Measurements from ENCODE around the gene PRKG1.

DNA sequence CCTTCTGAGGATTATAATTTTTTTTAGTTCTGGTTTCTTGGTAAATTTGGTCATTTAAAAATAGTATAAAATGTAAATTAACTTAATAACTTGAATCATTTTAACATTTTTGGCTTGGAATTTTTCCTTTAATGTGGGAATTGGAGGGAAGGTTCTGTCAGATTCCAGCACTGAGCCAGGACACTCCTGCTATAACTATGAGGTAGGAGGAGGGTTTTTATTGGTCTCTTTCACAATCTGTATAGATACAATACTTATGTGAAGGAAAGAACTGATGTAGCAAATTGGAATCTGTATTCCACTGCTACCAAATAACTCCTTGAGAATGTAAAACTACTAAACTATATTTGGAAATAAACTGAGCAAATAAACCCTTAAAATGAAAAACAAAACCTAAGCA is 3.2 kb downstream of the PRKG1 start:
- TF ChIP-seq, protein P1, sequence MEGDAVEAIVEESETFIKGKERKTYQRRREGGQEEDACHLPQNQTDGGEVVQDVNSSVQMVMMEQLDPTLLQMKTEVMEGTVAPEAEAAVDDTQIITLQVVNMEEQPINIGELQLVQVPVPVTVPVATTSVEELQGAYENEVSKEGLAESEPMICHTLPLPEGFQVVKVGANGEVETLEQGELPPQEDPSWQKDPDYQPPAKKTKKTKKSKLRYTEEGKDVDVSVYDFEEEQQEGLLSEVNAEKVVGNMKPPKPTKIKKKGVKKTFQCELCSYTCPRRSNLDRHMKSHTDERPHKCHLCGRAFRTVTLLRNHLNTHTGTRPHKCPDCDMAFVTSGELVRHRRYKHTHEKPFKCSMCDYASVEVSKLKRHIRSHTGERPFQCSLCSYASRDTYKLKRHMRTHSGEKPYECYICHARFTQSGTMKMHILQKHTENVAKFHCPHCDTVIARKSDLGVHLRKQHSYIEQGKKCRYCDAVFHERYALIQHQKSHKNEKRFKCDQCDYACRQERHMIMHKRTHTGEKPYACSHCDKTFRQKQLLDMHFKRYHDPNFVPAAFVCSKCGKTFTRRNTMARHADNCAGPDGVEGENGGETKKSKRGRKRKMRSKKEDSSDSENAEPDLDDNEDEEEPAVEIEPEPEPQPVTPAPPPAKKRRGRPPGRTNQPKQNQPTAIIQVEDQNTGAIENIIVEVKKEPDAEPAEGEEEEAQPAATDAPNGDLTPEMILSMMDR (IDR thresholded peaks at IDR 0.05) = no peak
- TF ChIP-seq POLR2AphosphoS5 (IDR thresholded peaks at IDR 0.05) = no peak
- no peak for TF ChIP-seq POLR2A (IDR thresholded peaks at IDR 0.05)
